ENCODE data around the gene GPRC5D. TPM values are rescaled to one million over a fixed set of nuclear protein-coding genes. Genes with fewer than 3 reads are reported as not detected.

Gene GPRC5D
- total RNA-seq, 1 donor from 2014 or later, result 0.35 TPM

GRCh38 chr12:12912711-12913110 lies 39.3 kb downstream of the GPRC5D start:
- POLR2A ChIA-PET, result no interaction called here
- H3K27ac Mint-ChIP-seq, result no peak overlapping the region
- no peak for TF ChIP-seq CTCF (IDR thresholded peaks at IDR 0.05)

GRCh38 chr12:12909995-12910420 lies 42.0 kb downstream of the GPRC5D start:
- ChIA-PET POLR2A (no interaction called here), CTCF (interaction anchor here (0.6 to 1.2 kb wide), 2 partner anchors 302 to 721 kb away, joined by 3 read pairs; no protein-coding TSS in a partner anchor)
- Mint-ChIP-seq H3K27me3 (peaks cover 5% of the 10 kb centered on the region), H3K4me3 (no peak overlapping the region), H3K36me3 (ENCODE audit: low read depth) (no peaks in the 10 kb centered on the region), H3K9me3 (no peaks in the 10 kb centered on the region), H3K27ac (no peak overlapping the region), H3K4me1 (peaks cover 20% of the 10 kb centered on the region)
- no peak for TF ChIP-seq CTCF (IDR thresholded peaks at IDR 0.05)
- intact Hi-C loops (cut with micrococcal nuclease), result loop anchor here (1.0 kb wide), 1 partner anchor 19 kb away; the partner anchor contains the start of gene GPRC5A
- no peak for ATAC-seq (ENCODE audit: low read depth)
- DNase-seq, result no peak

More at GRCh38 chr12:12912711-12913110, 39.3 kb downstream of the GPRC5D start:
- ATAC-seq (ENCODE audit: low read depth) (no peak), DNase-seq (no peak)
- Mint-ChIP-seq H3K36me3 (ENCODE audit: low read depth) (no peaks in the 10 kb centered on the region), H3K27me3 (peaks cover 16% of the 10 kb centered on the region), H3K4me3 (no peak overlapping the region), H3K4me1 (peaks cover 28% of the 10 kb centered on the region), H3K9me3 (no peaks in the 10 kb centered on the region)
- intact Hi-C loops (cut with micrococcal nuclease), result no loop called here
- CTCF ChIA-PET, result interaction anchor here (5.4 kb wide), 1 partner anchor 301 kb away, joined by 167 read pairs; no protein-coding TSS in a partner anchor

GRCh38 chr12:12909228-12909994 lies 42.6 kb downstream of the GPRC5D start:
- ChIA-PET POLR2A (interaction anchor here (0.6 kb wide), 1 partner anchor 172 kb away, joined by 4 read pairs; no protein-coding TSS in a partner anchor), CTCF (interaction anchor here (1.2 kb wide), 1 partner anchor 302 kb away, joined by 3 read pairs; no protein-coding TSS in a partner anchor)
- DNase-seq (no peak), ATAC-seq (ENCODE audit: low read depth) (peak; percentile 70)
- H3K27ac Mint-ChIP-seq, result no peak overlapping the region
- H3K9me3 Mint-ChIP-seq, result no peaks in the 10 kb centered on the region
- H3K36me3 Mint-ChIP-seq (ENCODE audit: low read depth), result no peaks in the 10 kb centered on the region
- peaks cover 20% of the 10 kb centered on the region for H3K4me1 Mint-ChIP-seq
- peaks cover 5% of the 10 kb centered on the region for H3K27me3 Mint-ChIP-seq
- H3K4me3 Mint-ChIP-seq, result peak overlapping the region; percentile 15
- no peak for TF ChIP-seq CTCF (IDR thresholded peaks at IDR 0.05)
- intact Hi-C loops (cut with micrococcal nuclease), result loop anchor here (1.0 kb wide), 1 partner anchor 18 kb away; the partner anchor contains the start of gene GPRC5A

- intact Hi-C loops (cut with micrococcal nuclease), result loop anchor here (1.0 kb wide), 1 partner anchor 17 kb away; the partner anchor contains the start of gene GPRC5A
- POLR2A ChIA-PET, result no interaction called here
- CTCF ChIA-PET, result no interaction called here
- Mint-ChIP-seq H3K4me3 (no peak overlapping the region), H3K4me1 (peaks cover 20% of the 10 kb centered on the region), H3K36me3 (ENCODE audit: low read depth) (no peaks in the 10 kb centered on the region), H3K27ac (no peak overlapping the region), H3K27me3 (peaks cover 5% of the 10 kb centered on the region), H3K9me3 (no peaks in the 10 kb centered on the region)
- TF ChIP-seq CTCF (IDR thresholded peaks at IDR 0.05), result no peak
- DNase-seq, result no peak
- ATAC-seq (ENCODE audit: low read depth), result no peak
Observed at GRCh38 chr12:12908711-12909110, 43.3 kb downstream of the GPRC5D start.

GRCh38 chr12:12908252-12908651 lies 43.7 kb downstream of the GPRC5D start:
- POLR2A ChIA-PET, result no interaction called here
- intact Hi-C loops (cut with micrococcal nuclease), result no loop called here
- no peaks in the 10 kb centered on the region for H3K9me3 Mint-ChIP-seq
- H3K27ac Mint-ChIP-seq, result no peak overlapping the region
- CTCF ChIA-PET, result no interaction called here
- H3K36me3 Mint-ChIP-seq (ENCODE audit: low read depth), result no peaks in the 10 kb centered on the region
- DNase-seq (no peak), ATAC-seq (ENCODE audit: low read depth) (no peak)
- peaks cover 20% of the 10 kb centered on the region for H3K4me1 Mint-ChIP-seq
- peaks cover 5% of the 10 kb centered on the region for H3K27me3 Mint-ChIP-seq
- H3K4me3 Mint-ChIP-seq, result no peak overlapping the region
- no peak for TF ChIP-seq CTCF (IDR thresholded peaks at IDR 0.05)

All from activated B cell treated with CpG ODN at 0.5 μM for 24 hours (primary cell).